ENCODE measurements around the gene ZMYM3. TPM values are rescaled to one million over a fixed set of nuclear protein-coding genes. Genes with fewer than 3 reads are reported as not detected.

ZMYM3 gene
- total and polyA plus RNA-seq, 8 donors: 4.5 to 15.9 (median 9.9) TPM

DNA sequence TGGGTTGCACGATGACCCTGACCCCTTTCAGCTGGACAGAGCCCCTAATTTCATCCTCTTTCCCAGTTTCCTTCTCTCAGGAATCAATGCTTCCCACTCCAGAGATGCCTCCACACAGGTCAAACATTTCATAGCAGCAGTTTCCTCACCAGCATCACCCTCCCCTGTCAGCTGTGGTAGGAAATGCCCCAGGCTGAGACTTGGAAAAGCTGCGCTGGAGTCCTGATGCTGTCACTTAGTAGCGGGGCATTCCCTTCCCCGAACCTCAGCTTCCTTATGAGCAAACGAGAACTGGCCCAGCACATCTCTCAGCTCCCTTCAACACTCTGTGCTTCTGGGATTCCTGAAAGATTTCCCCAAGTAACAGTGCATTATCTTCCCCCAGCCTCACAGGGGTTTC is 28.3 kb downstream of the ZMYM3 start:
- Histone ChIP-seq H3K36me3 (no peaks in the 10 kb centered on the region), H3K27ac (no peak overlapping the region), H3K4me3 (no peak overlapping the region), H3K9me3 (no peaks in the 10 kb centered on the region), H3K4me1 (peaks cover 0 to 6% (median 0%) of the 10 kb centered on the region in 3 donors), H3K27me3 (no peaks in the 10 kb centered on the region)
- no peak for ATAC-seq
- intact Hi-C loops (cut with DNase I): no loop called here
- DNase-seq: no peak
- 64 to 70% methylated on average over 5 of the region's 5 CpGs for WGBS, 2 donors
- FAIRE-seq: no peak
- TF ChIP-seq, protein P1, sequence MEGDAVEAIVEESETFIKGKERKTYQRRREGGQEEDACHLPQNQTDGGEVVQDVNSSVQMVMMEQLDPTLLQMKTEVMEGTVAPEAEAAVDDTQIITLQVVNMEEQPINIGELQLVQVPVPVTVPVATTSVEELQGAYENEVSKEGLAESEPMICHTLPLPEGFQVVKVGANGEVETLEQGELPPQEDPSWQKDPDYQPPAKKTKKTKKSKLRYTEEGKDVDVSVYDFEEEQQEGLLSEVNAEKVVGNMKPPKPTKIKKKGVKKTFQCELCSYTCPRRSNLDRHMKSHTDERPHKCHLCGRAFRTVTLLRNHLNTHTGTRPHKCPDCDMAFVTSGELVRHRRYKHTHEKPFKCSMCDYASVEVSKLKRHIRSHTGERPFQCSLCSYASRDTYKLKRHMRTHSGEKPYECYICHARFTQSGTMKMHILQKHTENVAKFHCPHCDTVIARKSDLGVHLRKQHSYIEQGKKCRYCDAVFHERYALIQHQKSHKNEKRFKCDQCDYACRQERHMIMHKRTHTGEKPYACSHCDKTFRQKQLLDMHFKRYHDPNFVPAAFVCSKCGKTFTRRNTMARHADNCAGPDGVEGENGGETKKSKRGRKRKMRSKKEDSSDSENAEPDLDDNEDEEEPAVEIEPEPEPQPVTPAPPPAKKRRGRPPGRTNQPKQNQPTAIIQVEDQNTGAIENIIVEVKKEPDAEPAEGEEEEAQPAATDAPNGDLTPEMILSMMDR (IDR thresholded peaks at IDR 0.05): no peak

DNA sequence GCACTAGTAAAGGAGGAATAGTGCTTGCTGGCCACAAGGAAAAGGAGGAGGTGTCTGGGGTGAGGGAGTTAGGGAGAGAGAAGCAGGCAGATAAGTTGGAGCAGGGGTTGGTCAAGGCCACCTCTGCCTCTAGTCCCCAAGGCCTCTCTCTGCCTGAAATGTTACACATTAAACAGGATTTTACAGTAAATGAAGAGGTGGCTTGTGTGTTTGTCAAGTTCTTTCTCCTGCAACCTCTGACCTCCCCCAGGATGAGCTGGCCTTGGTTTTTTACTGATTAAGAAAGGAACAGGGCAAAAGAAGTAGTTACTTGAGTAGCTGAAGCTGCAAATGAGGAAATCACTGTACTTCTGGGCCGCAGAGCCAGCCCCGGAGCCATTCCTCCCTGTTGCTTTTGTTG is 28.9 kb downstream of the ZMYM3 start:
- intact Hi-C loops (cut with DNase I): no loop called here
- WGBS, 2 donors: 25 to 32% methylated on average over 2 of the region's 2 CpGs
- FAIRE-seq: no peak
- H3K9me3 ChIP-seq: no peaks in the 10 kb centered on the region
- H3K4me1 ChIP-seq: peaks cover 0 to 6% (median 0%) of the 10 kb centered on the region in 3 donors
- H3K27me3 ChIP-seq: no peaks in the 10 kb centered on the region
- peak overlapping the region in 1 of 4 donors; percentile 23 for H3K27ac ChIP-seq
- H3K36me3 ChIP-seq: no peaks in the 10 kb centered on the region
- no peak overlapping the region for H3K4me3 ChIP-seq
- ATAC-seq: peak; percentile 42 to 85 (median 53)
- TF ChIP-seq, protein P1 (IDR thresholded peaks at IDR 0.05): no peak
- DNase-seq: peak in 2 of 6 donors; percentile 11 to 25

DNA sequence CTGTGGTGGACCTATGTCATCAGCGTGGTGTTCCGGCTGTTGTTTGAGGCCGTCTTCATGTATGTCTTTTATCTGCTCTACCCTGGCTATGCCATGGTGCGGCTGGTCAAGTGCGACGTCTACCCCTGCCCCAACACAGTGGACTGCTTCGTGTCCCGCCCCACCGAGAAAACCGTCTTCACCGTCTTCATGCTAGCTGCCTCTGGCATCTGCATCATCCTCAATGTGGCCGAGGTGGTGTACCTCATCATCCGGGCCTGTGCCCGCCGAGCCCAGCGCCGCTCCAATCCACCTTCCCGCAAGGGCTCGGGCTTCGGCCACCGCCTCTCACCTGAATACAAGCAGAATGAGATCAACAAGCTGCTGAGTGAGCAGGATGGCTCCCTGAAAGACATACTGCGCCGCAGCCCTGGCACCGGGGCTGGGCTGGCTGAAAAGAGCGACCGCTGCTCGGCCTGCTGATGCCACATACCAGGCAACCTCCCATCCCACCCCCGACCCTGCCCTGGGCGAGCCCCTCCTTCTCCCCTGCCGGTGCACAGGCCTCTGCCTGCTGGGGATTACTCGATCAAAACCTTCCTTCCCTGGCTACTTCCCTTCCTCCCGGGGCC is 29.7 kb downstream of the ZMYM3 start:
- Histone ChIP-seq H3K9me3 (no peaks in the 10 kb centered on the region), H3K36me3 (no peaks in the 10 kb centered on the region), H3K4me1 (peaks cover 0 to 6% (median 0%) of the 10 kb centered on the region in 3 donors), H3K4me3 (no peak overlapping the region), H3K27ac (no peak overlapping the region), H3K27me3 (no peaks in the 10 kb centered on the region)
- ATAC-seq (peak in 2 of 4 donors; percentile 23 to 30), DNase-seq (no peak), FAIRE-seq (no peak)
- TF ChIP-seq, protein P1 (IDR thresholded peaks at IDR 0.05): no peak
- intact Hi-C loops (cut with DNase I): no loop called here
- WGBS, 2 donors: 61 to 77% methylated on average over 27 to 32 of the region's 32 CpGs

DNA sequence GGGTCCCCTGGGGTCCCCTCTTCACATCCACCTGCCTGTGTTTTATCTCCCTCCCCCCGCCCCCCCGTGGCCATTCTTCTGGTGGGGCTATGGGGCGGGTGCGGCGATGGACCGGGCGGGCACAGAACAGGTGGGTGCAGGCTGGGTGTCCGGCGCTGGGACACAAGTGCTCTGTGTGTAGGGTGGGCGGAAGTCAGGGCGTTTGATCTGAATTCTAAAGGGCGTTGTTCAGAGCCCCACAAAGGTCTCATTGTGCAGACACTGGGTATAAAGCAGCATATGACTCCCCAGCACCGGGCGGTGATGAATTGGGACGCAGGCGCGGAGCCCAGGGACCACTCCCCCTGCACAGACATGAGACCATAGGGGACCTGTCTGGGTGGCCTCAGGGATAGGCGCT is 31.0 kb downstream of the ZMYM3 start, which contains the start of gene GJB1:
GJB1 (plus strand) TSS at position 296 of the 400 bp plus-strand sequence. CDS start 484 bp downstream, outside the sequence.
- ATAC-seq: no peak
- WGBS, 2 donors: 64 to 71% methylated on average over 18 of the region's 18 CpGs
- FAIRE-seq: no peak
- no peaks in the 10 kb centered on the region for H3K27me3 ChIP-seq
- no peaks in the 10 kb centered on the region for H3K9me3 ChIP-seq
- H3K36me3 ChIP-seq: no peaks in the 10 kb centered on the region
- H3K4me3 ChIP-seq: no peak within 1 kb of the TSS
- intact Hi-C loops (cut with DNase I): no loop called here
- H3K4me1 ChIP-seq: peaks cover 0 to 6% (median 0%) of the 10 kb centered on the region in 3 donors
- TF ChIP-seq, protein P1 (IDR thresholded peaks at IDR 0.05): no peak
- H3K27ac ChIP-seq: no peak within 1 kb of the TSS
- DNase-seq: no peak

DNA sequence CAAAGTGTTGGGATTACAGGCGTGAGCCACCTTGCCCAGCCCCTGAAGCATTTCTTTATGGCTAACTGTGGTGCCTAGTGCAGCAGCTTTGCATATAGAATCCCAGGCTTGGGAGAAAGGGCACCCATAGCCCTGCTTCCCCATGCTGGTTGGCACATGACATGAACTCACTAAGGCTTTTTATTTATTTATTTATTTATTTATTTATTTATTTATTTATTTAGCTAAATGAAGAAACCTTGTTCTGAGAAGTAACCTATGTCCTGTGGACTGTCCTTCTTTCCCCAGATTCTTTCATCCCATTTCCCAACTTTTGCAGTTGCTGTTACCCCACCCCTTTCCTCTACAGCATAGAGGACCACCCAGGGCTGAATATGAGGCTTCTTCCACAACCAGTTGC is 32.8 kb downstream of the ZMYM3 start:
- DNase-seq (no peak), FAIRE-seq (no peak), ATAC-seq (no peak)
- intact Hi-C loops (cut with DNase I): no loop called here
- H3K4me1 ChIP-seq: peaks cover 0 to 6% (median 0%) of the 10 kb centered on the region in 3 donors
- 87 to 100% methylated on average over 1 of the region's 1 CpG for WGBS, 2 donors
- TF ChIP-seq, protein P1 (IDR thresholded peaks at IDR 0.05): no peak
- no peak overlapping the region for H3K27ac ChIP-seq
- no peaks in the 10 kb centered on the region for H3K27me3 ChIP-seq
- H3K4me3 ChIP-seq: no peak overlapping the region
- no peaks in the 10 kb centered on the region for H3K9me3 ChIP-seq
- no peaks in the 10 kb centered on the region for H3K36me3 ChIP-seq
